Caco-2 (cell line): ENCODE measurements around the gene JAK1. TPM values are rescaled to one million over a fixed set of nuclear protein-coding genes. Genes with fewer than 3 reads are reported as not detected.

Experiments
- BruUV-seq: library from RNA; stranded (reverse); fragments of 400-500 nt; replicated peaks from 2 replicates; lab custom pipeline; 2021; lab: Mats Ljungman, UMichigan
- CTCF ChIA-PET: fragments of 300-600 bp; sonication (Branson Sonifier 250); formaldehyde crosslinking; loops from one replicate; lab custom pipeline; 2022; ENCODE audit warnings: antibody characterized with exemption; lab: Charles Lee
- POLR2A ChIA-PET: fragments of 300-600 bp; sonication (Branson Sonifier 250); formaldehyde crosslinking; loops from one replicate; lab custom pipeline; 2022; ENCODE audit warnings: antibody characterized with exemption; lab: Charles Lee
- DNase-seq, 2 experiments: peaks; one replicate each; pipeline versions ENCODE4 v3.0.0 to v3.0.0-alpha.2; 2020 to 2022
- H3K27me3 ChIP-seq: replicated peaks from 2 replicates; pipeline ENCODE4 v1.6.0; 2011; ENCODE audit warnings: low read length; ENCODE audit not compliant: control insufficient read depth, insufficient read depth
- H3K36me3 ChIP-seq: 2 replicates; pipeline ENCODE4 v1.5.1; 2011; ENCODE audit warnings: low read length; ENCODE audit not compliant: control insufficient read depth, insufficient read depth
- H3K4me1 ChIP-seq: fragments of 250-450 bp; sonication (Bioruptor Pico); 2 replicates; pipeline ENCODE4 v1.5.1; 2020; ENCODE audit warnings: mild to moderate bottlenecking
- H3K4me3 ChIP-seq: 2 replicates; pipeline ENCODE4 v1.5.1; 2011; ENCODE audit warnings: low read depth, mild to moderate bottlenecking, control low read depth, low read length
- H3K9me3 ChIP-seq: fragments of 250-450 bp; sonication (Bioruptor Pico); 2 replicates; pipeline ENCODE4 v1.5.1; 2020; ENCODE audit warnings: mild to moderate bottlenecking, moderate library complexity
- H3K27ac Mint-ChIP-seq: one replicate; pipeline ENCODE4 v1.8.0; 2022; ENCODE audit warnings: mixed read lengths; ENCODE audit not compliant: unreplicated experiment
- H3K27me3 Mint-ChIP-seq: one replicate; pipeline ENCODE4 v1.8.0; 2022; ENCODE audit warnings: mixed read lengths; ENCODE audit not compliant: insufficient read depth, unreplicated experiment
- H3K36me3 Mint-ChIP-seq: one replicate; pipeline ENCODE4 v1.8.0; 2022; ENCODE audit warnings: mild to moderate bottlenecking, mixed read lengths; ENCODE audit not compliant: insufficient read depth, unreplicated experiment
- H3K4me1 Mint-ChIP-seq: one replicate; pipeline ENCODE4 v1.8.0; 2022; ENCODE audit warnings: low read depth, mixed read lengths; ENCODE audit not compliant: unreplicated experiment
- H3K4me3 Mint-ChIP-seq: one replicate; pipeline ENCODE4 v1.8.0; 2022; ENCODE audit warnings: mild to moderate bottlenecking, moderate library complexity, mixed read lengths; ENCODE audit not compliant: unreplicated experiment
- H3K9me3 Mint-ChIP-seq: one replicate; pipeline ENCODE4 v1.8.0; 2022; ENCODE audit warnings: mixed read lengths; ENCODE audit not compliant: unreplicated experiment
- CTCF ChIP-seq, 2 experiments: fragments of 200-600 bp in 1 of 2; IDR thresholded peaks; 1 replicate in 1 of 2; 2 replicates in 1 of 2; pipeline versions ENCODE4 v1.5.1 to v1.8.0; 2011 to 2022; ENCODE audit warnings: antibody characterized with exemption in 1 of 2, control low read depth in 1 of 2, inconsistent platforms in 1 of 2, low read depth in 1 of 2, low read length in 1 of 2, mild to moderate bottlenecking in 1 of 2, moderate library complexity in 1 of 2; ENCODE audit not compliant: insufficient read depth in 1 of 2, severe bottlenecking in 1 of 2, unreplicated experiment in 1 of 2
- intact Hi-C: fragments of 100-400 bp; cut with micrococcal nuclease; formaldehyde crosslinking; loops from one replicate; pipeline ENCODE4 v1.10.0; 2022; ENCODE audit not compliant: unreplicated experiment
- total RNA-seq: library from RNA; stranded (reverse); gene quantifications from 2 replicates; pipeline ENCODE4 v1.2.3, GENCODE V29; 2022

The JAK1 gene
- total RNA-seq, 1 experiment from 2014 or later = 35.5 TPM

GRCh38 chr1:64846573-64847430 lies 119.5 kb downstream of the JAK1 start:
- CTCF ChIA-PET = no interaction called here
- no peak for TF ChIP-seq CTCF (IDR thresholded peaks at IDR 0.05; ENCODE audit: insufficient read depth in 1 of 2, low read depth in 1 of 2, low read length in 1 of 2, severe bottlenecking in 1 of 2, unreplicated experiment in 1 of 2)
- no peaks in the 10 kb centered on the region for H3K4me1 Mint-ChIP-seq
- H3K36me3 ChIP-seq = no peaks in the 10 kb centered on the region
- no peaks in the 10 kb centered on the region for H3K9me3 ChIP-seq
- no peaks in the 10 kb centered on the region for H3K27me3 Mint-ChIP-seq
- H3K4me3 Mint-ChIP-seq = no peak overlapping the region
- DNase-seq = no peak
- H3K27ac Mint-ChIP-seq = no peak overlapping the region
- BruUV-seq = no TSS peak
- peaks cover 14% of the 10 kb centered on the region for H3K36me3 Mint-ChIP-seq
- no peak overlapping the region for H3K4me3 ChIP-seq
- no peaks in the 10 kb centered on the region for H3K27me3 ChIP-seq
- no peaks in the 10 kb centered on the region for H3K4me1 ChIP-seq
- POLR2A ChIA-PET = no interaction called here
- no peaks in the 10 kb centered on the region for H3K9me3 Mint-ChIP-seq
- intact Hi-C loops = no loop called here

GRCh38 chr1:64845831-64846425 lies 120.4 kb downstream of the JAK1 start:
- TF ChIP-seq CTCF (IDR thresholded peaks at IDR 0.05; ENCODE audit: insufficient read depth in 1 of 2, low read depth in 1 of 2, low read length in 1 of 2, severe bottlenecking in 1 of 2, unreplicated experiment in 1 of 2) = no peak
- intact Hi-C loops = no loop called here
- BruUV-seq = no TSS peak
- Mint-ChIP-seq H3K9me3 (no peaks in the 10 kb centered on the region), H3K27me3 (no peaks in the 10 kb centered on the region), H3K4me1 (no peaks in the 10 kb centered on the region), H3K36me3 (peaks cover 14% of the 10 kb centered on the region), H3K27ac (no peak overlapping the region), H3K4me3 (no peak overlapping the region)
- no peak for DNase-seq
- ChIA-PET POLR2A (no interaction called here), CTCF (no interaction called here)
- Histone ChIP-seq H3K9me3 (no peaks in the 10 kb centered on the region), H3K4me3 (no peak overlapping the region), H3K27me3 (no peaks in the 10 kb centered on the region), H3K36me3 (no peaks in the 10 kb centered on the region), H3K4me1 (no peaks in the 10 kb centered on the region)

- Histone ChIP-seq H3K27me3 (no peaks in the 10 kb centered on the region), H3K4me3 (no peak overlapping the region), H3K36me3 (no peaks in the 10 kb centered on the region), H3K9me3 (no peaks in the 10 kb centered on the region), H3K4me1 (no peaks in the 10 kb centered on the region)
- TF ChIP-seq CTCF (IDR thresholded peaks at IDR 0.05; ENCODE audit: insufficient read depth in 1 of 2, low read depth in 1 of 2, low read length in 1 of 2, severe bottlenecking in 1 of 2, unreplicated experiment in 1 of 2) = no peak
- Mint-ChIP-seq H3K4me3 (no peak overlapping the region), H3K36me3 (peaks cover 14% of the 10 kb centered on the region), H3K9me3 (no peaks in the 10 kb centered on the region), H3K27me3 (no peaks in the 10 kb centered on the region), H3K4me1 (no peaks in the 10 kb centered on the region), H3K27ac (no peak overlapping the region)
- intact Hi-C loops = no loop called here
- ChIA-PET CTCF (no interaction called here), POLR2A (no interaction called here)
- DNase-seq = no peak
- BruUV-seq = no TSS peak
Observed at GRCh38 chr1:64844609-64845008, 121.7 kb downstream of the JAK1 start.
